ENCODE measurements around the gene PDZRN3.

Gene PDZRN3

DNA sequence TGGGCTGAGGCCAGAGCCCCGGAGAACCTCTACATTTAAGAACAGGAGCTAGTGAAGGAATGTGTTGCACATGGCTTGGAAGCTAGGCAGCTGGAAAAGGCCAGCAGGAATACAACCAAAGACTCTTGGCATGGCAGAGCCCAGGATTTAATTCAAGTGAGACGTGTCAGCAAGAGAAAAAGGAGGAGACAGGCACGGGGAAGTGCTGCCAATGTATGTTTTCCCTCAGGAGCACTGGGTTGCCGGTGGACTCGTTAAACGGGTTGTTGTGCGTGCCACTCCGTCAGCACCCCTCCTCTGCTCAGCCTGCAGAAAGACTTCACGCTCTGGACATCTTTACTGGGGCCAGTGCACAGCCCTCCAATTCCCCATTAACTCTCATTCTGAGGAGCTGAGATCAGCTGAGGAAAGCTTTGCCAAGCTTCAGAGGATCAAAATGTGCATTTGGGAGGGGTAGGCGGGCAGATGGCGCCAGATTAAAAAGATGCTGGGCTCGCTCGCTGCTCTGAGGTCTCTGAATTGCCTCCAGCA is 103.7 kb downstream of the PDZRN3 start:
- no peak for DNase-seq (ENCODE audit: low spot score)

DNA sequence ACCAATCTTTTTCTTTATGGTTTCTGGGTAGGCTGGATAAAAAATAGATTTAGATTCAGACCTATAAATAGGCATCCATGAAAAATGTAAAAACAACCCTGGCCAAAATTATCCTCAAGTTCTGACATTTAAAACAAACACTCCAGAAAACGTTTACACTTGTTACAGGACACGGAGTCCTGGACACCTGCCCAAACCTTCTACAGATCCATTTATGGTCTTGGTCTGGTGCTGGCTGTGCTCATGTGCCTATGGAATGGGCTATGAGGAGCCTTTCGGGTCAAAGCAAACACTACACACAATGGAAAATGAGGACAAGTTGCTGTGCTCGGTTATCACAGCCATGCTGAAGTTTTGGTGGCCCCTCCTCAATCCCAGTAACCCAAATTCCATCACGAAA is 108.1 kb downstream of the PDZRN3 start:
- no peak for DNase-seq (ENCODE audit: low spot score)

DNA sequence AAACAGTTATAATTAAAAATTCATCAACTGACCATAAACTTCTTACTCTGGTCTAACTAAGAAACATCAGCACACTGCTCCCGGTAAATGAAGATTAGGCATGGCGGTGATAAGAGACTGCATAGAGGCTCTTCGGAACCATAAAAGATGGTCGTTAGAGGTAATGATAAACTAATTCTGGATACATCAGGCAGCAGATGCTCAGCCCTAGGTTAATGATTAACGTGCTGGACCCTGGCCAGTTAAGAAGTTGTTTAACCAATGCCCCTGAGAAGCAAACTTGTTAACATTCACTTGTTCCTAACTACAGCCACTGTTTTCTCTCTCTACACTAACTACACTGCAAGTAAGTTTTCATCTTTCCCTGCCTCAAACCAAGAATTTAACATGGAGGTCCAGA is 111.5 kb downstream of the PDZRN3 start:
- no peak for DNase-seq (ENCODE audit: low spot score)

DNA sequence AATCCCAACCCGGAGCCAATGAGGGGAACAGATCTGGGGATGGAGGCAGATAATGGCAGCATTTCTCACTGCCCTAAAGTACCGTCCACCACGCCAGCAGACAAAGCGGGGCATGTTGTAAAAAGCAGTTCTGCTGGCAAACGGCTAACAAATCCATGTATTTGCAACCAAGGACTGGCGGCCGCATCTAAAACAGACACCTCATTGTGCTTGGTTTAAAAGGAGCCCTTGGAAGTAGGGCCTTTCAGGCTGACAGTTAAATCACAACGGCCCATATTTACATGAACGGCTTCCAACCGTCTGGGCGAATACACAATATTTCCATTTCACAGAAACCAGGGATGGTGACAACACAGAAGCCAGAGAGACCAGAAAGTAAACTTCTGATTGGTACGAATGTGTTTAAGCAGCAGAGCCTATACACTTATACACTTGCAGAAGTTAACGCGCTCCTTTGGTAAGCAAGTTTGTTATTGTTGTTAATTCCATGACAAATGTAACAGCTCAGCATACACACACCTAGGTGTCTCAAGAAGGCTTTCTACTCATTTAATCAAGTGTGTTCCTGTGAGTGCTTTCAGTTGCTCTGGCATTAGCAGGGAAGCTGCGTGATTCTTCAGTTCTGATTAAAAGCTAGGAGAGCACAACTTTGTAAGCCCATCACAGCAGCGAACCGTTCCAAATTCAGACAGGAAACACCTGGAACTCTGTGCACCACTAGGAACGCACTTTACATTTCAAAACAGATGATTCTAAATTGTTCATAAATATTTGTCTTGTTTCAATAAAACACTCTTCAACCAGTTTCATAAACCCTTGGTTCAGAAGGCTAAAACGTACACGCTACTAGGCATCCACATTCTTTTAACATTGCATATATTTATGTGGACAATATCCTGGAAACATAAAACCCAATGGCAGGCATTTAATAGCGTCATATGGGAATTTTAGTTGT is 112.9 kb downstream of the PDZRN3 start:
- DNase-seq (ENCODE audit: low spot score) = no peak

DNA sequence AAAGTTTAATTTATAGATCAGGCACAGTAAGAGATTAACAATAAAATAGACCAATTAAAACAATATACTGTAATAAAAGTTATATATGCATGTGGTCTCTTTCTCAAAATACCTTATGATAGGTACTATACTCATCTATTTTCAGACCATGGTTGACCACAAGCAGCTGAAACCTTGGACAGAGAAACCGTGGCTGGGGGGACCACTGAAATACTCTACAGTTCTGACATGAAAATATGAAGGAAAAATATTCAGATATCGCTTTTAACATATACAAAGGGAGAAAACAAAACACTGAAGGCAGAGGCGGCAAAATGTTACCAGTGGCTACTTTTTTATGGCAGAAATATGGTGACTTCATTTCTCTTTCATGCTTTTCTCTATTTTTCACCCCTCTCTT is 114.0 kb downstream of the PDZRN3 start:
- DNase-seq (ENCODE audit: low spot score) = no peak

DNA sequence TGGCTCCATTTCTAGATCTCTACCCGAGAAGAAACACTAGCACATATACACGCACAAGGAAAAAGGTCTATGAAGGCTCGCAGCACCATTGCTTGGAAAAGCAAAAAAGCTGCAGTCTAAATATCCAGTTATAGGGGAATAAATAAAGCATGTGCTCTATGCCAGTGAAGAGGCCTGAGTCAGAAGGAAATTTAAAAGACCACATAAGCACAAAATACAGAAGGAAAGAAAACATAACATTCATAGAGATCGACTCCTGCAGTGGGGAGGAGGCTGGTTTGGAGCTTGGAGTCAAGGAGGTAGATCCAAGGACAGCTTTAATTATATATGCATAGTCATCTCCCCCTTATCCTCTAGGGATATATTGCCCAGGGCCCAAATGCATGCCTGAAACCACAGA is 114.4 kb downstream of the PDZRN3 start:
- no peak for DNase-seq (ENCODE audit: low spot score)

DNA sequence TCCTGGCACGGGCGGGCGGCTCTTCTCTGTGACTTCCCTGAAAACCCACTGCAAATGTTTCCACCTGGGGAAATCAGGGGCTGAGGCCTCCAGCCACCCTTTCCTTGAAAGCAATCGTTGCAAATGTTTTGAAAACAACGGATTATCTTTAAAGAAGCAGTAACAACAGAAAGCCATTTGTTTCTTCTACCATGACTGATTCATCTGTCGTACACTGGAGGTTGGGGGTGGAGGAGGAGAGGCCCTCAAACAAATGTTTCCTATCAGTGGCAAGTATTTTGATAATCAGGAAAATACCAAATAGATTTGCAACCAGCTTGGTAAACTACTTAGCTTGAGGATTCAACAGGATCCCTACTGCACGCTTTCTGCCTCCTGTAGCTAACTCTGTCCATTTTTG is 114.9 kb downstream of the PDZRN3 start:
- no peak for DNase-seq (ENCODE audit: low spot score)

DNA sequence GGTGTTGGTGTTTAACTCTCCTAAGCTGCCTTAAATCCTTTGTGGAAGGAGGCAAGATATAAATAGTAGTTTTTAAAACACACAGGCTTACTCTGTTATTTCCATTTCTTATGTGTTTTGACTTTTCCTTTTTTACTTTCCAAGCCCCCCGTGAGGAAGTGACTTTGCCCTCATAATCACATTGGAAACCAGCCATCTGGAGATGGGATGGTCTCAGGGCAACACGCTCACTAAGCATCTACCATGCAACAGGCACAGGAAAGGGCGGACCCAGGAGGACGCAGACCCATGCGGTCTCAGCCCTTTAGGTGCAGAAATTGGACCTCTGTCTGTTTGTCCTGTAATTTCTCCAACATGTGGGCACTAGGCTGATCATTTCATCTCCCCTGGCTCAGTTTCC is 115.7 kb downstream of the PDZRN3 start:
- no peak for DNase-seq (ENCODE audit: low spot score)

DNA sequence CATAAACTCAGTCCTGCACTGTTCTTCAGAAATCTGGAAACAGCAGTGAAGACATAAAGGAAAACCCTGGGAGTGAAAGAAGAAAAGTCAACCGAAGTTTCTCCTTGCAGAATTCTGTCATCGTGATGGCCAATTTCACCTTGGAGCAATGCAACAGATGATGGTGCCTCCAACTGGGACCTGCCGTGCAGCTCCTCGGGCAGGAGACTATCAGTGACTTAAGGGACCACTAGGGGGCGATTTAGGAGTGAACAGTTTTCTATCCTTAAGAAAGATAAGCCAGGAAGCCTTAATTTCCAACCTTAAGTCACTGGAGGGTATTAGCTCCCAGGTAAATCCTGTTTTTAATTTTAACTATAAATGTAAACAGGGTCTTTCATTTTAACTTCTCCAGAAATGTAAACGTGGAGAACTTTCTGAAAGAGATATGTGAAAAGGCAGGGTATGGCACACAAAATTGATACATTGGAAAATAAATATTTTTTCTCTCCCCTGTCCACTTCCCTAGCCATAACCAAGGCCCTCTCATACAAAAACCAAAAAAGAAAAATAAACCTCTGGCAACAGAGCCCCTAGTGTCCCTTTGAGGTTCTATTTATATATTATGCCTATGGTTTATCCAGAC is 116.3 kb downstream of the PDZRN3 start:
- peak; percentile 48 for DNase-seq (ENCODE audit: low spot score)

DNA sequence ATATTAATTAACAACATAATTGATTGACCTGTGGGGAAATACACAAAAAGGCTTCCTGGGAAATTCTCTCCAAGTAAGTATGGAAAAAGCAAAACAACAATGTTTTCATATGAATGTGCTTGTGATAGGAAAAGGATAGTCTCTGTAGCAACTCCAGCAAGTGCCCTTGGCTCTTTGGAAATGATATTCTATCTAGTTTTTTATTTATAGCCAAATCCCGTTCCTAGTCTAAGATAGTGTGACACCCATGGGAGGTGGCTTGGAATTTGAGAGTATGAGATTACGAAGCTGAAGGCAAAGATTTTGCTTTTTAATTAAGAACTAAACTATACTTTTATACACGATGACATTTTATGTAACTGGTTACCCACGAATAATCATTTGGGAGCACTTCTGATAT is 119.9 kb downstream of the PDZRN3 start:
- no peak for DNase-seq (ENCODE audit: low spot score)

DNA sequence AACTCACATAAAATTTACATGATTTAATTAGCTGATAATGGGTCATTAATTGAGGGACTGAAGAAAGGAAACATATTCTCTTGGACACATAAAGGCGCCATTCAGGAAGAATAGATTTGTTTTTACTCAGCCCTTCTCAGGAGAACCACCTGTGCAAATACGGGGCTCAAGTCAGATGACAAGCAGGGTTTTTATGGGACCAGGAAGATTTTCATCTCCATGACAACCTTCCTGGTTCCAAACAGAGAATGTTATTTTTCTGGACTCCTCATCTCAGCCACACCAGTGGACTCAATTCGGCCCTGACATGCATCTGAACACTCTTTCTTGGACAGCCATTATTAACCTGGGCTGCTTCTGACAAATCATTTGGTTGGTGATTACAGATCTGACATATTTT is 120.5 kb downstream of the PDZRN3 start:
- no peak for DNase-seq (ENCODE audit: low spot score)

DNA sequence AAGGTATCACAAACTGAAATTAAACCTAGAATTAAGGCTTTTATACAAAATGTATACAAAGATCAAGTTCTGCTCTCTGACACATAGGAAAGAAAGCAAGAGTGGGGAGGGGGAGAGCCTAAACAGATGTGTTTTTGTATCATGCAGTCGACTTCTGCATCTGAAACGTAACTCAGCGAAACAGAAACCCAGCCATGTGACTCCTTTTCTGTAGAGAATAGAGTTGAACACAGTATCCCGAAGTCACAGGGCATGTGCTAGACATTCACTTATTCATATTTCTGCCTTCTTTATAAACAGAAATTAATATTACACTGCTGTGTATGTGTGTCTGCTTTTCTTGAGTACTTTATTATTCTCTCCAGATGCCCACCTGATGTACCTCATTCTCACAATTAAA is 121.0 kb downstream of the PDZRN3 start:
- no peak for DNase-seq (ENCODE audit: low spot score)

DNA sequence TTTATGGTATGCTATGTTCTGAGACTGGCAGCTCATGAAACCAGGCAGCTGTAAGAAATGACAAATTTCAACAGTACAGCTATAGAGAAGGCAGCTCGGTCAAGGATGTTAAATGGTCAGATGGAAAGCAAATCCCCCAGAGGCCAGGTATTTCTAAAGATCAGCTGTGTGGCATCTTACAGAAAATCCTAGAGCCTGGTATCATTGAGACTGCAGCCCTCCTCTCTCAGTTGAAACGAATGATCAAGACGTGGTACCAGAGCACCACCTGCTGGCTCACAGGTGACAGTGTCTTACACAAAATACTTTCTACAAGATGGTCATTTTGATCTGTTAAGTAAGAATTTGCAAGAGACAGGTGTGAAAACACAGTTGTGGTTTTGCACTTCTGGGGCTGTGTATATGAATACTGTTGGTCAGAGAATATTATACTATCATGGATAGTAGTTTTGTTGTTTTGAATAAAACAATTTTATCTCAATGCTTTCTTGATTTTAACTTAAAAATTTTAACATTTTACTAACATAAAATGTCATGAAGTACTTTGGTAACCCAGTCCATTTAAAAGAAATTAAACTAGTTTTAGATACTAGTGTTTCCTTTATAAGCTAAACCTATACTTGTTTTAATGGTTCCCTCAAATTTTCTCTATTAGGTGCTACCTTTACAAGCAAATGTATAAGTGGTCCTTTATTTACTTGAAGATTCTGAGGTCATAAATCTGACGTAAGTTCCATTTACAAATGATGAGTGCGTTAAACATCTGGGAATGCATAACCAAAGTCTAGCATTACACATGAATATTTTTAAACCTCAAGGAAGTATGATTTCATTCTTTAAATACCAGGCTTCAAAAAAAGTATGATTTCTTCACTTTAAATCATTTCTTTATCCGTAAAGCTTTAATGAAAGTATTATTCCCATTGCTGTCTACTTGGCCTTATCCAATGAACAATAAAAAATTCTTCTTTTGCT is 121.8 kb downstream of the PDZRN3 start:
- peak; percentile 41 for DNase-seq (ENCODE audit: low spot score)

DNA sequence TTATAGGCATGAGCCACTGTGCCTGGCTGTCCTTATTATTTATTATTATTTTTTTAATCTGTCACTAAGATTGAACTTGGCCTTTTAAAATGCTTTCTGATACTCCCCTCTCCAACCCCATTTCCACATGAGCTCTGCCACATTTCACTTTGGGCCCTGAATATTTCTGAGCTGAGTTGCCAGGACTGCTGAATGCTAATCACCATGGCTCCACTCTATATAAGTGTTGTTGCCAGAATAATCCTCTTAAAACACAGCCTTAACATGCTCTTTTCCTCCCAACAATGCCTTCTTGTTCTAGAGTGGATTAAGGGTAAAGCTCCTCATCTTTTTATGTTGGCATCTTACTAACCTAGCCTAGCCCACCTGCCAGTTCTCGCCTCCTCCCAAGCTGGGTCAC is 124.4 kb downstream of the PDZRN3 start:
- DNase-seq (ENCODE audit: low spot score) = no peak

DNA sequence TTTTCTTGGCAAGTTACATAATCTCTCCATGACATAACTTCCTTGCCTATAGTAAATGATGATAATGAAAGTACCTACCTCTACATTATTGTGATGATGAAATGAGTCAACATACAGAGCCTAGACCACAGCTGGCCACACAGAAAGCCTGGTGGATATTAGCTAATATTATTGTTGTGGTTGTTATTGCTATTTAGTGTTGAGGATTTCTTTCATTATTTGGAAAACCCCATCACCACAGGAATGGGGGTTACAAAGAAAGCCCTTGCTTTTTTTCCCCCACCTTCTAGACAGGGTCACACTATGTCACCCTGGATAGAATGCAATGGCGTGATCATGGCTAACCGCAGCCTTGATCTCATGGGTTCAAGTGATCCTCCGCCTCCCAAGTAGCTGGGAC is 125.0 kb downstream of the PDZRN3 start:
- DNase-seq (ENCODE audit: low spot score) = no peak

DNA sequence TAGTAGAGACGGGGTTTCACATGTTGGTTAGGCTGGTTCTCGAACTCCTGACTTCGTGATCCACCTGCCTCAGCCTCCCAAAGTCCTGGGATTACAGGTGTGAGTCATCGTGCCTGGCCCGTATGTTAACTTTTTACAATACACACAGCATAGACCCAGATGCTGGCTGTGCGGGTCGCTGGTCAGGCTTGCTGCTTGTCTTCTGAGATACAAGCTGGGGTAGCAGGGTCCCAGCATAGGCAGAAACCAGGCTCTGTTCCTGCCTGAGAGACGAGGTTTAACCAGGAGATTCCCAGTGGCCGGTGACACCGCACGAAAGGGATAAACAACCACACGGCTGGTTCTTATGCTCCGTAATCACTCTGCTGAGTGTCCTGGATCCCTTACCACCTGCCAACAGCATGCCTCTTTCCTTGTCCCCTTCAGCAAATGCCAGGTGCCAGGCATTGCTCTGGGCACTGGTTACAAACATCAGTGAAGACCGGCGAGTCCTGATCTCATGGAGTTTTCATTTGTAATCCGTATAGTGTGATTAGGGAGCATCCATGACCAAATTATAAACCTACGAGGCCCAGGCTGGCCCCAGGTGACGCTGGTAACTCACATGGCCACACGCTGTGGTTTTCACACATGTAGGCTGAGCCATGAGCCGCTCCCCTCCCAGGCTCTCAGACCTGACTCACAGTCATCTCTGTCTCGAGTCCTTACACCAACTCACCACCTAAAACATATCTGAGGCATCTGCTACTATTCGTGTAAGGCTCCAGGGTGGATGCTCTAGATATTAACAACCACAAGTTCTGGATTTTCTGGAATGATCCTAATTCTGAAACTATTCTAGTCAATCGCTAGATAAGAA is 125.7 kb downstream of the PDZRN3 start:
- no peak for DNase-seq (ENCODE audit: low spot score)

DNA sequence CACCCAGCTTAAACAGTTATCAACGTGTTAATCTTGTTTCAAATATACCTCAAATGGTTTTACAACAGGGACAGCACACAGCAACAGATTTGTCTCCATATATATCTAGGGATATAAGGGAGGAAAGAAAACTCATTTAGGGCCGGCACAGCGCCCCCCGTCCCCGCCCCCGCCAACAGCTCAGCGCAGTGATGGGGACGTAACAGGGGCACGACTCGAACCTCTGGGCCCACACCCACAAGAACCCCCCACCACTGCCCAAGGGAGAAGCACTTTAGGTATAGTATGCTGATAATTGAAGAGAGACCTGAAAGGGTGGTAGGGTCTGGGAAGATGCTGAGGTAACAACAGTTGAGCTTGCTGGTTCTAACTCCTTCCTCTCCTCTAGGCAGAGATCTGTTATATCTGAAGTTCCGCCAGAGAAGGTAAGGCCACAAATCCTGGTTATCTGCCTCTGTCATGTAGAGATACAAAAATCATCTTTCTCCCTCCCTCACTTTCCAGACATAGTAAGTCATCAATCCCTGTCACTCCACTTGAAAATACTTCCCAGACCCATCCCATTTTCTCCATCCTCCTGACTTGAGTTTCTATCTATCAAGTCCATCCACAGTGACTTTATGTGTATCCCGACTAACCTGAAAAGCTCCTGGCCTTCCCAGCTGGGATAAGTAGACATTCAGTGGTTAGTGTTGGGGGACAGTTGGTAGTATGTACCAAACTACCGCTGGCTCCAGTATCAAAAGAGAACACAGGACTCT is 126.9 kb downstream of the PDZRN3 start:
- no peak for DNase-seq (ENCODE audit: low spot score)

DNA sequence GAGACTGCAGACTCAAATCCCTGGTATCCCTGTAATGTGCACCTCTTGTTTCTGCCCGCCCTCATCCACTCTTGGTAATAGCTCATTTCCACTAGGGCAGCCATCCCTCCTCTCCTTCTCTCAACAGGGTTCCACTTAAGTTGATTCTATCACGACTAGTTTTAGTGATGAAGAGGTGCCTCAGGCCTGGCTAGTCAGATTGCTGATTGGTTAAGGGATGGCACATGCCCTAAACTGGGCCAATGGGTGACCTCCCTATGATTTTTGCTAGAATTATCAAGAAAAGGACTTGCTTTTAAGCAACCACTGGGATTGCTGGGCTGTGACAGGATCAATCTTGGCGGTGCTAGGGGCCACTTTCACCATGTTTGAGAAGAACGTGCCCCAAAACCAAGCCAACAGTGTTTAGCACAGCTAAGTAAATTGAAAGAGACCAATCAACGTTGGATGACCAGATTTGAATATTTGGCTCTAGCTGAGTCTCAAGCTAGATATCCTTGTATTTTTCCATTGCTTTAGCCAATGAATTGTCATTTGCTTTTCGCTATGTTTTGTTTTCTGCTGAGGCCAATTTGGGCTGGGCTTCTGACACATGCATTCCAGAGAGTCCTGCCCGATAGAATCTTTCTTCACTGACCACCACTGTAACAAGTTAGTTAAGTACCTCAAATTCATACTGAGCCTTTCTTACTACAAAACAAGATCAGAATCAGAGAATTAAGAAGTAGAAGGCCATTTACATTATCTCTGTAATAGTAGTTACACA is 131.0 kb downstream of the PDZRN3 start:
- DNase-seq (ENCODE audit: low spot score) = no peak

DNA sequence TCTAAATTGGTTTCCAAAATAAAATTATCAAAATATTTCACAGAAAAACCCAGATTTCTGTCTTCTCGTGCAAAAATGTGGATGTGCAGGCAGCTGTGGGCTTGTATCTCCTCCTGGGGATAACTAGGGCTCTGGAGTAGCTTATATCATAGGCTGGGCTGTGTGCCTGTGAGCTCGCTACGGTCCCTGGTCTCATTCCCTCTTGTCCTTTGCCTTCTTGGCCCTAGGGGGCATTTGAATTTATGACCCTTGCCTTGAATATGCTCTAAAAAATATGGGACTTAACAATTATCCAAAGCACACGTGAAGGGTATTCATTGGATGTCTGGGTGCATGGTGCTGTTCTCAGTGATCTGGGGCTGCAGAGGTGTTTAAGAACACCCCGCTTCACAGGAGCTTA is 132.6 kb downstream of the PDZRN3 start:
- DNase-seq (ENCODE audit: low spot score) = no peak

DNA sequence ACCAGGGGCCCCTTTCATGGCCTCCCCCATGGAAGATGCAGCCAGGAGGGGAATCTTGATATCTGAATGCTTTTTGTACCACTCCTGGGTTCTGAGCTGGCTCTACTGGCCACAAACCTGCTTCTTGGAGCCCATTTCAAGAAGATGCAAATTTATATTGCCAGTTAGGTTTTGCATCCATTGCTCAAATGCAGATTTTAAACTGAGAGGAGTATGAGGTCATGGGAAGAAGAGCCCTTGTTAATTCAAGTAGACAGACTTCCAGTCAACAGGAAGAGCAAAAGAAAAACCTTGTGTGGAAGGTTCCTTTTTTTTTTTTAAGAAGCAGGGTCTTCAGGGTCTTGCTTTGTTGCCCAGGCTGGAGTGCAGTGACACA is 133.5 kb downstream of the PDZRN3 start:
- DNase-seq (ENCODE audit: low spot score) = no peak

Data from kidney capillary endothelial cell (primary cell).